ENCODE results near the gene ATP2C1.
A peak's percentile ranks its signal among the peaks of the same experiment; 100 is the strongest.

The ATP2C1 gene

DNA sequence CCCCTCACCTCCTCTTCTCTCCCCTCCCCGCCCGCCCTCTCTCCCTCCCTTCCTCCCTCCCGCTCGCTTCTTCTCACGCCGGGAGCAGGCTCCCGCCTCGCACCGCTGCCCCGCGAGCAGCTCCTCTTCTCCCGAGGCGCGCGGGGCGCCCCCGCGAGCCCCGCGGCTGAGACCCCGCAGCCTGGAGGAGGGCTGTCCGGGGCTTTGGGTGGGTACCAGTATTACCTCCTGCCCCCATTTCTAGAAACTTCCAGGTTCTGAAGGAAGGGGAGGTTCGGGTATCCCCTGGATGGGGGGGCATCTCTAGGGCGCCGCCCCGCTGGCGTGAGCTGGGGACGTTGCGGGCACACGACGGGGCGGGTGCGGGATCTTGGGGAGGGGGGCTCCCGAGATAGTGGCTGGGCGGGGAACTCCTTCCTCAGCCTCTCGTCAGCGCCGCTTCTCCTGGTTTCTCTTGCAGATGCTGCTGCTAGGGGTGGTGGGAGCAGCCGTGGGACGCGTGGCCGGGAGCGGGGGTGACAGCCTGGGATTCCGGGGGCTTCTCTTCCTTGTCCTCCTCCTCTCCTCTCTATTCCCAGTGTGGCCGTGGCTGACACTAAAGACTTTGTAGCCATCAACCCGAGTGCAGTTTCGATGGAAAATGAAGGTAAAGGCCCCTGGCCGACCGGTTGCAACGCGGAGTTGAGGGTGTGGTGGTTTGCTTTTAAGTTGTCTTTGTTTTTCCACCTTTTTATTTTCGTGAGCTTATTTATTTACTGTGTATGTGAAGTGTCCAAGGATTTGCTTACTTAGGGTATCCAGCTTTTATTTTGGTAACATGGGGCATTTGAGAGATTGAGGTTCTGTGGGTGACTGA is 474 bp downstream of the ATP2C1 start:
- FAIRE-seq (peak; percentile 90), DNase-seq (ENCODE audit: insufficient read length, low spot score) (no peak)

DNA sequence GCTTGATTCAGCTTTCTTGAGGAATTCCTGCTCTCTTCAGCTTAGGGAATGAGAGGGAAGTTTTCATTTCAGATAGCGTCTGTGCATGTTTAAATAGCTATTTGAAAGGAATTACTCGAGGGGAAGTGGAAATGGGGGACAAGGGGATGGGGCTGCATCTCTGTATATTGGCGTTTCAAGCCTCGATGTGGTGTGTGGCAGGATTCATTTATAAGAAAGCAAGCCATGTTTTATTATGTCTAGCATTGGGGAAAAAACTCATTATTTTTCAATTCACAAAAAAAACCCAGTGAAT is 1.0 kb downstream of the ATP2C1 start:
- no peak for DNase-seq (ENCODE audit: insufficient read length, low spot score)
- FAIRE-seq: no peak

- DNase-seq (ENCODE audit: insufficient read length, low spot score): no peak
- peak; percentile 84 for FAIRE-seq
Measured at GRCh38 chr3:130895690-130896488, 2.0 kb downstream of the ATP2C1 start.

DNA sequence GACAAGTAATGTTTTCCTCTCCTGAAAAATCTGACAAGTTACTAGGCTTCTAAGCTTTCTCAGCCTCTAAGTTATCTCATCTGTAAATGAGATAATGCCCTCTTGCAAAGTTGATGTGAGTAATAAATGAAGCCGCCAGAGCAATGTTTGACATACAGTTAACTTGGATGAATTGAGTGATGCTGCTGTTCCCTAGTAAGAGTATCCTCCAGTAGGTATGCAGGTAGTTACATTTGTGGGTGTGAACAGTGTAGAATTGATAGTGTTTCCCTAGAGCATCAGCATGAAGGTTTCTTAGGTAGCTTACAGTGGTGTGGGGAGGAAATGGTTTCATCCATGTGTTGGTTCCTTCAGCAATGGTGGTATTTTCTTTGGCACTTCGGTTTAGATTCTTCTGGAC is 3.4 kb downstream of the ATP2C1 start:
- DNase-seq (ENCODE audit: insufficient read length, low spot score): no peak
- FAIRE-seq: no peak

GRCh38 chr3:130900959-130901358 is 7.1 kb downstream of the ATP2C1 start:
- FAIRE-seq (peak; percentile 95), DNase-seq (ENCODE audit: insufficient read length, low spot score) (no peak)

GRCh38 chr3:130901463-130902204 is 7.8 kb downstream of the ATP2C1 start:
- DNase-seq (ENCODE audit: insufficient read length, low spot score) (no peak), FAIRE-seq (peak; percentile 84)

GRCh38 chr3:130903412-130903908 is 9.6 kb downstream of the ATP2C1 start:
- FAIRE-seq: peak; percentile 71

DNA sequence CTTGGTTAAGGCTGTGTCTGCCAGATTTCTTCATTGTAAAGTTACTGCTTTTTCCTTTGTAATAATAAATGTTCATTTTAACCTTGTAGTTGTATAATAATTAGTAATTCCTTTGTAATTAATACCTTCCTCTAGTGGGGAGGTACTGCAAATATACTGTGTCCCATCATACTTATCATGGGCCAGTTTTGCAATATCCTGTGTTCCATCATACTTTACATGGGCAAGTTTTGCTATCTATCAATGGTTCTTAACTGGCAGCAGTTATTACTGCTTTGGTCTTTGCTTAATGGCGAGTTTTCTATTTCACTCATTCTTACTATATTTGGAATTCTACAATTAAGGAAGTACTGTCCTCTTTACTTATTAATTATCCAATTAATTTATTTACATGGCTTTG is 10.6 kb downstream of the ATP2C1 start:
- FAIRE-seq (no peak), DNase-seq (ENCODE audit: insufficient read length, low spot score) (no peak)

More at GRCh38 chr3:130903412-130903908, 9.6 kb downstream of the ATP2C1 start:
- no peak for DNase-seq (ENCODE audit: insufficient read length, low spot score)

DNA sequence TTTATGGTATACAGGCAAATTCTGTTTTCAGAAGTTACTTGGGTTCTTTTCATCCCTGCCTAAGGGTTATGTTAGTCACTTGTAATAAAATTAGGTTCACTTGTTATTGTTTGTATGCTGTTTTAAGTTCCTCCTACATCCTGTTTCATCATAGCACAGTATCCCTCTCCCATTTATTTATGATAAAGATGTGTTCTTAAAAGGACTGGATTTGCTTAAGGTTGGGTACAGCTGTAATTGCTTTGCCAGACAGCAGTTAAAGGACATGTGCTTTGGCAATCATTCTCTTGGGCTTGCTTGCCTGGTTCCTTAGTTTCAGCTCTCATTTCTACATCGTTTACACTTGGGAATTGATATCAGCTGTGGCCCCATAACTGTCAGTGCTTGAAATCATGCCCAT is 11.7 kb downstream of the ATP2C1 start:
- DNase-seq (ENCODE audit: insufficient read length, low spot score): no peak
- peak; percentile 88 for FAIRE-seq

- DNase-seq (ENCODE audit: insufficient read length, low spot score) (no peak), FAIRE-seq (peak; percentile 21)
Measured at GRCh38 chr3:130906374-130906995, 12.6 kb downstream of the ATP2C1 start.

- FAIRE-seq: peak; percentile 83
- no peak for DNase-seq (ENCODE audit: insufficient read length, low spot score)
Measured at GRCh38 chr3:130907500-130907899, 13.6 kb downstream of the ATP2C1 start.

DNA sequence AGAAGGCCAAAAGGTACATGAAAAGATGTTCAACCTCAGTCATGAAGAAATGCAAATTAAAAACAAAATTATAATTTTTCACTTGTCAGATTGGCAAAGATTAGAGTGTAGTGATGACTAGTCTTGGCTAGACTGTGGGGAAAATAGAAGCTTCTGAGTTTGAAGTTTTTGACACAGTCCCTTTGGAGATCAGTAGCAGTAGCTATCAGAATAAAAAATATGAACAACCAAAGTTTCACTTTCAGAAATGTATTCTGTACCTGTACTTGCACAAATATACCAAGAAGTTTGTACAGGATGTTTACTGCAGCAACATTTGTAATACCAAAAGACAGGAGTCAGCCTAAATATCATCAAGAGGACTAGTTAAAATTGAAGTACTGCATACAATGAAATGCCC is 14.1 kb downstream of the ATP2C1 start:
- no peak for FAIRE-seq
- DNase-seq (ENCODE audit: insufficient read length, low spot score): no peak

GRCh38 chr3:130915567-130916292 is 21.8 kb downstream of the ATP2C1 start:
- FAIRE-seq (no peak), DNase-seq (ENCODE audit: insufficient read length, low spot score) (no peak)

- FAIRE-seq: peak; percentile 93
- no peak for DNase-seq (ENCODE audit: insufficient read length, low spot score)
Measured at GRCh38 chr3:130916507-130917167, 22.8 kb downstream of the ATP2C1 start.

DNA sequence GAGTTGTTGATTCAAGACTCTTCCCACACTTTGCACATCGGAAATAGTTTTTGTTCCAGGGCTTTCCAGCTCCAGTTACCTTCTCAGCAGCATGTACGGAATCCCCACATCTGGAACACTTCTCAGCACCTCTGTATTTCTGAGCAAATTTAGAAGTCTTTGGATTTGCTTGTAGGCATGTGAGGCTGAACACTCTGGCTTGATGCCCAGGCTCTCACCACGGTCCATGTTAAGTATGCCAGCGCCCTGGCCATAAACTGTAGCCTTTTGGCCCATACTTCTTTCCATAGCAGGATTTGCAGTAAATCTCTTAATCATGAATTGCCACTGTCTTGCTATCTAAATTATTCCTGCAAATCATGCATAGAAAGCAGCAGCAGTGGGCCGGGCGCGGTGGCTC is 24.4 kb downstream of the ATP2C1 start:
- no peak for DNase-seq (ENCODE audit: insufficient read length, low spot score)
- no peak for FAIRE-seq

GRCh38 chr3:130925628-130926027 is 31.7 kb downstream of the ATP2C1 start:
- DNase-seq (ENCODE audit: insufficient read length, low spot score) (no peak), FAIRE-seq (peak; percentile 92)

DNA sequence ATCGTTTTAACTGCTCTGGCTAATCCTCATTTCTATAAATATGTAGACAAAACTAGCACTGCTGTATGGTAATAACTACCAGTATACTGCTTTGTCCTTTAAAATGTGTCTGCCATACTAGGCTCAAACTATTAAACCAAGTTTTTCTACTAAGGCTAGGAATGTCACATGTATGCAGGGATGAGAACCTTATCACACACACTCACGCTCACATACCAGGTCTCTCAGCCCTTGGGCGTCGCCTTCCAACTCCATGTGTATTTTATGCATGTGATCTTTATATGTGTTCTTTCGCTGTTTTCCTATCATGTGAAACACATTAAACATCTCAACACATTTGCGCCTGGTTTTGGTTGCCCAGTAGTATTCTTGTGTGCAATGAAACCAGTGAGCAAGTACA is 32.6 kb downstream of the ATP2C1 start:
- DNase-seq (ENCODE audit: insufficient read length, low spot score): no peak
- no peak for FAIRE-seq

GRCh38 chr3:130929804-130930203 is 35.9 kb downstream of the ATP2C1 start:
- FAIRE-seq (no peak), DNase-seq (ENCODE audit: insufficient read length, low spot score) (no peak)

- peak; percentile 31 for FAIRE-seq
- DNase-seq (ENCODE audit: insufficient read length, low spot score): no peak
Measured at GRCh38 chr3:130932979-130933378, 39.1 kb downstream of the ATP2C1 start.
